NCI-H526 treated with DMSO at 0.1 percent for 48 hours (cell line): ENCODE results near the gene FITM2.

Source experiments
- DNase-seq: peaks from one replicate; lab custom pipeline; 2025; lab: John Stamatoyannopoulos, UW

FITM2 gene

DNA sequence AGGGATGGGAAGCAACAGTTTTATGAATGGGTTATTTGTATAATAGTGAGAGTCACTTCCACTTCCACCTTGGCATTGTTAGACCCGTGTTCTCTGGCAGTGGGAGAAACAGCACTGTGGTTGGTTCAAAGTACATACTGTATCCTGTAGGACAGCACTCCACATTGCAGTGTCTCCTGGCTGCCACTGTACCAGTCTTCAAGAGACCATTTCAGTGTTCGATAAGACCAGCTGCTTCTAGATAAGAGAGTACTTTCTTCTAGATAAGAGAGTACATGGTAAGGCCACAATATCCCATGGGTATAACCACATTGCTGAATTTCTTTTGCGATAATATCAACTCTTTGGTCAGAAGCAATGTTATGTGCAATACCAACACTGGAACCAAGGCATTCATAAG is 28.8 kb downstream of the FITM2 start:
- no peak for DNase-seq

DNA sequence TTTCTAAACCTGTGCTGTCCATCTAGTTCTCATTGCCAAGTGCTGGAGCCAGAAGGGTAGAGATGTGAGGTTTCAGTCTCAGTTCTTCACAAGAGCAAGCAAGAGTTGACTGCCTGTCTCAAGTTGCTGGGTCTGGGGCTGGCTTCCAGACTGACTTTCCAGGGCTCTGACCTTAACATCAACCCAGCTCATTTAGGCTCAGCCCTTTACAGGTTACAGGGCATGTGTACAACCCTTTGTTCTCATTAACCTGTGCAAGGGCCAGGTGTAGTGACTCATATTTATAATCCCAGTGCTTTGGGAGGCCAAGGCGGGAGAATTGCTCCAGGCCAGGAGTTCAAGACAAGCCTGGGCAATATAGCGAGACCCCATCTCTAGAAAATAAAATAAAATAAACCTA is 30.6 kb downstream of the FITM2 start:
- DNase-seq: no peak

DNA sequence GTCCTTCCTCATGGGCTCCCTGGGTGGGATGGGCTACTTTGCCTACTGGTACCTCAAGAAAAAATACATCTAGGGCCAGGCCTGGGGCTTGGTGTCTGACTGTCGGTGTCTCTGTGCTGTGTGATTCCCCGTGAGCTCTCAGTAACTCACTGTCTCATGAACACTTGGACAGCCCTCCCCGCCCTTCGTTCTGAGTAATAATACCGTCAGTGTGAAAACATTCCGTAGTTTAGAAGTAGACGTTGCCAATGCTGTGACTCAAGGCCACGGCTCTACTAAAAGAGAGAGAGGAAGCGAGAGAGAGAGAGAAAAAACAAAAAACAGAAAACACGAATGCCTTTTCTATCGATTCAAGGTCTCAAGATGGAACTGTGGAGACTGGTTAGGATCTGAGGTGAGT is 31.8 kb downstream of the FITM2 start:
- DNase-seq: no peak

DNA sequence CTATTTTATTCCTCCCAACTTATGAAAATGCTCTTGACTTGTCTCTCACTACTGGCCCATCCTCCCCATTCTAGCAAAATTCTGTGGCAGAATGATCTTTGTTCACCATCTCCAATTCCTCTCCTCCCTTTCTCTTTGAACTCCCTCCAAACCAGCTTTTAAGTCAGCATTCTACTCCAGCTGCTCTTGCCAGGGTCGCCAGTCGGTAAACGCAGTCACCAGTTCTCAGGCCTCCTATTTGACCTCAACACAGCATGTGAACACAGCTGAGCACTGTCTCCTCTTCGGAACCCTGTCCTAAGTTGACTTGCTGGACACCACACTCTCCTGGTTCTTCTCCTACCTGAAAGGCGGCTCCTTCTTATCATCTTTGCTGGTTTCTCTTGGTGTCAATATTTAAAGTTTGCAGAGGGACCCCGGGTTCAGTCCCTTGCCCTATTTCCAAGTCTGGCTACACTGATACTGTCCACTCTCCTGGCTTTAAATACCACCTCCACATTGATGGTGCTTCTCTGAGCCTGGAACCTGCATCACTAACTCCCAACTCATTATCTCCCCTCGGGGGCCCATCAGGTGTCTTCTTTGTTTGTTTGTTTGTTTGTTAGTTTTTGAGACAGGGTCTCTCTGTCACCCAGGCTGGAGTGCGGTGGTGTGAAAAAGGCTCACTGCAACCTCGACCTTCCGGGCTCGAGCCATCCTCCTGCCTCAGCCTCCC is 36.5 kb downstream of the FITM2 start:
- DNase-seq: no peak

DNA sequence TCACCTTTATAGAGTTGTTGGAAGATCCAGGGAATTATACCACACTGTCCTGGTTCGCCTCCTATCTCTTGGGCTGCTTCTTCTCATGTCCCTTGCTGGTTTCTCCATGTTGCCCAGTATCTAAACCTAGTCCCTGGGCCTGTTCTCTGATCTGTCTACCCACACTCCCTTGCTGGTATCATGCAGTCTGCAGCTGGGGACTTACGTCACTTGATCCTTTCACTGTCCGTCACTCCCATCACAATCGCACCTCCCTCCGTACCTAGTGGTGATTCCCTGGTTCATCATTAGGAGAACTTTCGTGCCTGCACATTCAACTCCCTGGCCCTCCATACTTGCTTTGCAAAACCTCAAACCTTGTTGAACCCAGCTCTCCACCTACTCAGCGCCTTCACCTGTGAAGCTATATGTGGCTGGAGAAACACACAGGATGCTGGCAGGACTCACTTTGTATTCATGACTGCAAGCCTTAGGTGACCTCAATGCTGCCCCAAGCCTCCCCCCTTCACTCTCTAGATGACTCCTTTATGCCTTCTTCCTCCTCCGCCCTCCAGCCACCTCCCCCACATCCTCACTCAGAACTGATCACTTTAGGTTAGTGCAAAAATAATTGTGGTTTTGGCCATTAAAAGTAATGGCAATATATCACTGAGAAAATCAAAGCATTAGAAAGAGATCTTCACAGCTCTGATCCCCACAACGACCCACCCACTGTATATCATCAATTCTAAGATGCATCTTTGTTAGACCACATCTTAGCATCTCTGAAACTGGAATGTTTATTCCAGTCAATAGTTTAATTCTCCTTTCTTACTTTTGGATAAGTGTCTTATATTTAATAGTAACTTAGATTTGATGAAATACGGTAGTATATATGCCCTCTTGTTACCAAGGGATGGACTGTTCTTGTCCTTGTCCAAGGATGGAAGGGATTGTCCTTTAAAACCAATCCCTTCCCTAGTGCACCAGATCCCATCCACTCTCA is 37.5 kb downstream of the FITM2 start:
- no peak for DNase-seq

DNA sequence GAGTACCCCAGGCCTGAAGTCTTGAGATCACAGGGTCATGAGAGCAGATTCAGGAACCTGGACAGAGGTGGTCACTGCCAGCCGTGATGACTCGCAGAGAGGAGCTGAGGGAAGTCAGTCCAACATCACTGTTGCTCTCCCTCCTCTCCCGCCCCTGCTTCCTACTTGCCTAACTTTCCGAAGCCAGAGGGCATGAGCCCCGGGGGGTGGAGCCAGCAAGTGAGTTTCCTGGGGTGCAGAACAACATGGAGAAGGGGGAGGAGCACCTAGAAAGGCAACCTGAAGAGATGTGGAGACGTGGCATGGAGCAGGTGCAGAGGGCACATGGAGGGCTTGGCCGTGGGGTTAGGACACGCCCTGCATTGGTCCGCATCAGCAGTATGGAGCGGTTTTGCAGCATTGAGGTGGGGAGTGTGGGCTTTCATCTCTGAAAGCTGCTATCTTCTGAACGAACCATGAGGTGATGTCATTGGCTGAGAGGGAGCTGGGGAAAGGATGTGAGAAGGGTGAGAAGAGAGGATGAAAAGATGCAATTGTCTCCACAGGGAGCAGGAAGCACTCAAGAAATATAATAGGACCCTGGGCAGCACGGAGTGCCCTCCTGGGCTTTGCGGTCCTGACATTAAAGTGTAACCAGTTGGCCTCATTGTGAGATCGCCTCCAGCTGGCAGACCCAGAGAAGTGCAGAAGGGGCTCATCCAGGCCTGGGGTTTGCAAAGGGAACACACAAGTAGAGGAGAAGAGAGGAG is 38.9 kb downstream of the FITM2 start:
- no peak for DNase-seq

DNA sequence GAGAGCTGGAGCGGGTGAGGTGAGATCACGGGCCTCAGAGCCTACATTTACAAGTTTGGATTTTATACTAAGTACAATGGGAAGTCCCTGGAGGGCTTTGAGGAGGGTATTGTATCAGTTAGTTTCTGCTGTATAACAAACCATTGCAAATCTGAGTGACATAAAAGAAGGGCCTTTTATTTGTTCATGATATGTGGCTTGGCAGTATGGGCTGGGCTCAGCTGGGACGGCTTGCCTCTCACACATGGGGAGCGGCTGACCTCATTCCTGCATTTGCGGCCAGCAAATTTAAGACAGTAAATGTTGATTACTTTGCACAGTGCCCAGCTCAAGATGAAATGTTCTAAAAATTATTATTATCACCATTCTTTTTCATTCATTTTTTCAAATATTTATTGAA is 42.2 kb downstream of the FITM2 start:
- DNase-seq: no peak

DNA sequence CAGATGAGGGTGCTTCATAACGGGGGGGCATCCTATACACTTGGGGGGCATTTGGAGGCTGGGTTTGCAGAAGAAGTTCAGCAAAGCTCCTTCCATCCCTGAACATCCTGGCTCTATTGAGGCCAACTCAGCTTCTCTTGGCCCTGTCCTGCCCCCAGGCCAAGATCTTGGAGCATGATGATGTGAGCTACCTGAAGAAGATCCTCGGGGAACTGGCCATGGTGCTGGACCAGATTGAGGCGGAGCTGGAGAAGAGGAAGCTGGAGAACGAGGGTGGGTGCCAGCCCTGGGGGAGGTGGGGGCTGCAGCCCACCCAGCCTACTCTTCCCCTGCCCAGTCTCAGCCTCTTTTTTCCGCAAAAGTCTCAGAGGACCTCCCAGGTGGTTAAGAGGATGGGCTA is 46.7 kb downstream of the FITM2 start:
- no peak for DNase-seq

DNA sequence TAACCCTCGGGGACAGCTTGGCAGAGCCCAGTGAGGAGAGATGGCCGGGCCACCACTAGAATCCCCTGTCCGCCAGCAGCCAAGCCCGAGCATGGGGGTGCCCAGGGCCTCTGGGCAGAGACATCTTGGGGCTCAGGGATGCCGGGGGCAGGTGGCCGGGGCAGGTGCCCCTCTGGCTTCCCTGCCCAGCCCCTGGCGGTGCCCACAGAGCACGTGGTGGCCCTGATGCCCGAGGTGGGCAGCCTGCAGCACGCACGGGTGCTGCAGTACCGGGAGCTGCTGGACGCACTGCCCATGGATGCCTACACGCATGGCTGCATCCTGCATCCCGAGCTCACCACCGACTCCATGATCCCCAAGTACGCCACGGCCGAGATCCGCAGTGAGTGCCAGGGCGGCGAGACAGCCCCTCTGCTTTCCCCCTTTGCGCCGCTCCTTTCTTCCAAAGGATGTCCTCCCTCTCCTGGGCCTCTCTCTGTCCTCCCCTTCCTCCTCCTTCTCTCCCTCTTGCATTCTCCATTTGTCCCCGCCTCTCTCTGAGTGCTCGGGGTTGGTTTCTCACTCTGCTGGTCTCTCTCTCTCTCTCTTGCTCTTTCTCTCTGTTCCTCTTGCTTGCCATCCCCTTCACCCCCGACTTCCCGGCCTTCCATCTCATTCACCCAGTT is 52.6 kb downstream of the FITM2 start:
- no peak for DNase-seq

DNA sequence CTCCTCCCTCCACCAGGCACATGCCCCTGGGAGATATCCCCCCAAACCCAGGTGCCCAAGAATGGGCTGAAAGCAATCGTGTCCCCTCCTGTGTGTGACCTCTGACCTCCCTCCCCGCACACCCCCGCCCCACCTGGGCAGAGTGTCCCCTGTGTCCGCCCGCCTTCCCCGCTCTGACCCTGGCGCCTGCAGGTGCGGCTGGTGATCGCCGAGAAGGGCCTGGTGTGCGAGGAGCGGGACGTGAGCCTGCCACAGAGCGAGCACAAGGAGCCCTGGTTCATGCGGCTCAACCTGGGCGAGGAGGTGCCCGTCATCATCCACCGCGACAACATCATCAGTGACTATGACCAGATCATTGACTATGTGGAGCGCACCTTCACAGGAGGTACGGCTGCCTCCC is 54.0 kb downstream of the FITM2 start:
- DNase-seq: no peak

DNA sequence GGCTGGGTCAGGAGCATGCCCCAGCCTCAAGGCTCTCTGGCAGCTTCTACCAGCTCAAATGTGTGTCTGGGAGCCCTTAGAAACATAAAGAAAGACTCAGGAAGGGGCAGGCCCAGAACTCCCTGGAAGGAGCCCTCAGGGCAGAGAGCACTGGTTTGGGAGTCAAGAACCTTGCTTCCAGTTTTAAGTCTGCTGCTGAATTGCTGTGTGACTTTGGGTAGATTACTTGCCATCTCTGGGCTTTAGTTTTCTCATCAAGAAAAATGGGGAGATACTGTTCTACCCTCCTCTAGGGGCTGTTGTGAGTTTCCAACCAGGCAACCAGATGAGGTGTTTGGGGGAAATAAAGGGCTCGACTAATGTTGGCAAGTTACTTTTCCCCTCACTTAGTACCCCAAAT is 55.1 kb downstream of the FITM2 start:
- DNase-seq: no peak

DNA sequence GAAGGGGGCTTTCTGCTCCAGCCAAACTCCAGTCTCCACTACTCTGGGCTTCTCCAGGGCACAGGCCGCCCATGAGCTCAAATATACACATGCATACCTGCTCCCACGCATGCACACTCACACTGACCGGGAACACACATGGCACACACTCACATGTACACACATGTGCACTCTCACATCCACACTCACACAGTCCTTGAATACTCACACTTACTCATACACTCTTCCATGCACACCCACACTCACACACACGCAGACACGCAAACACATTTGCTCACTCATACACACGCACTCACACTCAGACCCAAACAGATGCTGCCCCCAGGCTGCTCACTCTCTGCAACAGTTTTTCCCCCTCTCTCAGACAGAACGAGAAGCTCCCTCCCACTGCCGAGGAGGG is 56.9 kb downstream of the FITM2 start:
- no peak for DNase-seq

DNA sequence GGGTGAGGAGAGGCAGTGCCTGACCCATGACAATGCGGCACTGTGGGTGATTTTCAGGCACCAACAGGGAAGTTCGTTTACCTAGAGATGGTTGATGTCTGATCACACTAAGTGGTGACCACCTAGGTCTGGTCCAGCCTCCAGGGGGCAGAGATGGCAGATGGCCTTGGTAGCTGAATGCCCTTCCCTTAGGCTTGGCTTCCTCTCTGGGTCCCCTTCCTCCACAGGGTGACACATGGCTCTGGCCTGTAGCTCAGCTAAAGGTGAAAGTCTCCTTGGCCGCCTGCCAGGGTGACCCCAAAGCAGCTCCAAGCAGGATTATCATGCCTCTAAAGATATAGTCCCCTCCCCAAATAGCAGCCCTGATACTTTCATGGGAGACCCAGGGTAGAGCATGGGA is 57.5 kb downstream of the FITM2 start:
- DNase-seq: no peak
